DOHH2 (cell line): ENCODE results near the gene IFIT2.

Experiments used
- H3F3A ChIP-seq: fragments of 200-600 bp; sonication (generic), shearing (Covaris generic); 2 replicates; pipeline ENCODE4 v1.6.0; 2016; ENCODE audit warnings: antibody characterized with exemption, mild to moderate bottlenecking; ENCODE audit not compliant: control insufficient read depth, insufficient read depth
- H3K27ac ChIP-seq: fragments of 200-600 bp; sonication (generic); 2 replicates; pipeline ENCODE4 v1.5.1; 2014; ENCODE audit warnings: low read depth, mild to moderate bottlenecking, low read length, moderate library complexity
- H3K27me3 ChIP-seq: fragments of 200-600 bp; sonication (generic); 2 replicates; pipeline ENCODE4 v1.6.1; 2014; ENCODE audit warnings: mild to moderate bottlenecking, low read length, mixed read lengths; ENCODE audit not compliant: control insufficient read depth
- H3K36me3 ChIP-seq: fragments of 200-600 bp; sonication (generic); 2 replicates; pipeline ENCODE4 v1.6.1; 2014; ENCODE audit warnings: mild to moderate bottlenecking, low read length, moderate library complexity, mixed read lengths; ENCODE audit not compliant: control insufficient read depth
- H3K4me1 ChIP-seq: fragments of 200-600 bp; sonication (generic); 2 replicates; pipeline ENCODE4 v1.6.1; 2014; ENCODE audit warnings: mild to moderate bottlenecking, low read length, mixed read lengths; ENCODE audit not compliant: control insufficient read depth
- H3K4me2 ChIP-seq: fragments of 200-600 bp; sonication (generic); 2 replicates; pipeline ENCODE4 v1.6.0; 2014; ENCODE audit warnings: mild to moderate bottlenecking, low read length, moderate library complexity
- H3K4me3 ChIP-seq: fragments of 200-600 bp; sonication (generic); 2 replicates; pipeline ENCODE4 v1.5.1; 2014; ENCODE audit warnings: mild to moderate bottlenecking, low read length, mixed read lengths
- H3K79me2 ChIP-seq: fragments of 200-600 bp; sonication (generic); 2 replicates; pipeline ENCODE4 v1.6.1; 2014; ENCODE audit warnings: mild to moderate bottlenecking, low read length, mixed read lengths; ENCODE audit not compliant: control insufficient read depth
- H3K9me2 ChIP-seq: fragments of 200-600 bp; sonication (generic); replicated peaks from 2 replicates; pipeline ENCODE4 v1.6.1; 2014; ENCODE audit warnings: mild to moderate bottlenecking, low read length, mixed read lengths; ENCODE audit not compliant: control insufficient read depth
- H3K9me3 ChIP-seq: fragments of 200-600 bp; sonication (generic); 2 replicates; pipeline ENCODE4 v1.6.1; 2014; ENCODE audit warnings: antibody characterized with exemption, low read length, mixed read lengths; ENCODE audit not compliant: control insufficient read depth, insufficient read depth
- H4K20me1 ChIP-seq: fragments of 200-600 bp; sonication (generic); 2 replicates; pipeline ENCODE4 v1.6.0; 2014; ENCODE audit warnings: low read depth, mild to moderate bottlenecking, antibody characterized with exemption, low read length, moderate library complexity; ENCODE audit not compliant: control insufficient read depth, insufficient read depth
- CTCF ChIP-seq: fragments of 200-600 bp; sonication (generic); IDR thresholded peaks from one replicate; pipeline ENCODE4 v1.5.1; 2014; ENCODE audit warnings: antibody characterized with exemption, mild to moderate bottlenecking, low read depth, low read length; ENCODE audit not compliant: poor library complexity, severe bottlenecking
- EZH2phosphoT487 ChIP-seq: fragments of 200-600 bp; sonication (generic); IDR thresholded peaks from 2 replicates; pipeline ENCODE4 v1.6.1; 2017; ENCODE audit warnings: borderline replicate concordance, mild to moderate bottlenecking, antibody characterized with exemption, low read length, moderate library complexity, mixed read lengths

IFIT2 gene

GRCh38 chr10:89270153-89270483, 31.7 kb upstream of the IFIT2 start:
- Histone ChIP-seq H3F3A (no peaks in the 10 kb centered on the region), H3K4me1 (no peaks in the 10 kb centered on the region), H3K36me3 (no peaks in the 10 kb centered on the region), H3K9me2 (no peaks in the 10 kb centered on the region), H3K27ac (no peak overlapping the region), H4K20me1 (no peaks in the 10 kb centered on the region), H3K9me3 (no peaks in the 10 kb centered on the region), H3K79me2 (no peaks in the 10 kb centered on the region), H3K4me3 (no peak overlapping the region), H3K4me2 (no peak overlapping the region), H3K27me3 (no peaks in the 10 kb centered on the region)
- TF ChIP-seq EZH2phosphoT487 (no peak), CTCF (no peak)

- H3K27ac ChIP-seq = no peak overlapping the region
- H3K9me2 ChIP-seq = no peaks in the 10 kb centered on the region
- no peaks in the 10 kb centered on the region for H3K4me1 ChIP-seq
- H4K20me1 ChIP-seq = no peaks in the 10 kb centered on the region
- H3K9me3 ChIP-seq = no peaks in the 10 kb centered on the region
- no peaks in the 10 kb centered on the region for H3K79me2 ChIP-seq
- no peak overlapping the region for H3K4me3 ChIP-seq
- H3K36me3 ChIP-seq = no peaks in the 10 kb centered on the region
- 0 out of 2 replicates have a peak, but pooled peaks cover 3% of the 10 kb centered on the region for H3K27me3 ChIP-seq
- TF ChIP-seq CTCF (no peak), EZH2phosphoT487 (no peak)
- no peak overlapping the region for H3K4me2 ChIP-seq
- H3F3A ChIP-seq = no peaks in the 10 kb centered on the region
Observed at GRCh38 chr10:89271532-89271931, 30.3 kb upstream of the IFIT2 start.

- Histone ChIP-seq H3K9me3 (no peaks in the 10 kb centered on the region), H3K79me2 (no peaks in the 10 kb centered on the region), H3K4me3 (no peak overlapping the region), H3K9me2 (no peaks in the 10 kb centered on the region), H3K27me3 (0 out of 2 replicates have a peak, but pooled peaks cover 3% of the 10 kb centered on the region), H3K4me1 (no peaks in the 10 kb centered on the region), H3F3A (no peaks in the 10 kb centered on the region), H4K20me1 (no peaks in the 10 kb centered on the region), H3K36me3 (no peaks in the 10 kb centered on the region), H3K27ac (no peak overlapping the region), H3K4me2 (no peak overlapping the region)
- TF ChIP-seq CTCF (no peak), EZH2phosphoT487 (no peak)
Observed at GRCh38 chr10:89273680-89274079, 28.2 kb upstream of the IFIT2 start.

- 0 out of 2 replicates have a peak, but pooled peaks cover 3% of the 10 kb centered on the region for H3K27me3 ChIP-seq
- H3K27ac ChIP-seq = no peak overlapping the region
- H3F3A ChIP-seq = no peaks in the 10 kb centered on the region
- H3K36me3 ChIP-seq = no peaks in the 10 kb centered on the region
- no peaks in the 10 kb centered on the region for H3K79me2 ChIP-seq
- no peaks in the 10 kb centered on the region for H3K4me1 ChIP-seq
- H3K4me3 ChIP-seq = no peak overlapping the region
- no peaks in the 10 kb centered on the region for H3K9me3 ChIP-seq
- H3K9me2 ChIP-seq = no peaks in the 10 kb centered on the region
- TF ChIP-seq EZH2phosphoT487 (no peak), CTCF (no peak)
- H3K4me2 ChIP-seq = no peak overlapping the region
- no peaks in the 10 kb centered on the region for H4K20me1 ChIP-seq
Observed at GRCh38 chr10:89274928-89275327, 26.9 kb upstream of the IFIT2 start.
